Cardiac fibroblast (primary cell): ENCODE results near the gene OXSR1.

ENCODE experiments used
- DNase-seq, 2 donors: peaks; one replicate each; pipeline versions ENCODE4 v3.0.0 to v3.0.0-alpha.2; 2010; ENCODE audit warnings: low read depth in 2 of 2
- H3K4me3 ChIP-seq, 2 donors: replicated peaks in 1 of 2; 1 replicate in 1 of 2; 2 replicates in 1 of 2; pipeline ENCODE4 v1.5.1; 2011; ENCODE audit warnings: low read depth in 2 of 2, low read length in 2 of 2, mild to moderate bottlenecking in 2 of 2, moderate library complexity in 1 of 2
- TF ChIP-seq, protein P1 (sequence below): IDR thresholded peaks from one replicate; pipeline ENCODE4 v1.5.1; 2011; ENCODE audit warnings: low read depth, mild to moderate bottlenecking, low read length, inconsistent platforms

The OXSR1 gene

DNA sequence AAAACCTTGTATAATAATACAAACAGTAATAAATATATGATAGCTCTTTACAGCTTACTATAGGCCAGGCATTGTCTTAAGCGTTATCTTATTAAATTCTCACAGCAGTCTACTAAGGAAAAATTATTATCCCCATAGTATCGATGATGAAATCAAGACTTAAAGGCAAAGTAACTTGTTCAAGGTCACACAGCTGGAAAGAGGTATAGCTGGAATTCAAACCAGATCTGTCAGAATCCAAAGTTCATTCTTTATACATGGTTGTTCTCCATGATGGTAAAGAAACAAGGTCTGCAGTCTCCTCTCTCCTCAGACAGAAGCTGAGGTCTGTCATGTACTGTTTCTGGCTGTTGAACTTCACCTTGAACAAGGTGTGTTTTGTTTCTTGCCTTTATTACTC is 84.9 kb downstream of the OXSR1 start:
- H3K4me3 ChIP-seq = no peak overlapping the region
- TF ChIP-seq, protein P1, sequence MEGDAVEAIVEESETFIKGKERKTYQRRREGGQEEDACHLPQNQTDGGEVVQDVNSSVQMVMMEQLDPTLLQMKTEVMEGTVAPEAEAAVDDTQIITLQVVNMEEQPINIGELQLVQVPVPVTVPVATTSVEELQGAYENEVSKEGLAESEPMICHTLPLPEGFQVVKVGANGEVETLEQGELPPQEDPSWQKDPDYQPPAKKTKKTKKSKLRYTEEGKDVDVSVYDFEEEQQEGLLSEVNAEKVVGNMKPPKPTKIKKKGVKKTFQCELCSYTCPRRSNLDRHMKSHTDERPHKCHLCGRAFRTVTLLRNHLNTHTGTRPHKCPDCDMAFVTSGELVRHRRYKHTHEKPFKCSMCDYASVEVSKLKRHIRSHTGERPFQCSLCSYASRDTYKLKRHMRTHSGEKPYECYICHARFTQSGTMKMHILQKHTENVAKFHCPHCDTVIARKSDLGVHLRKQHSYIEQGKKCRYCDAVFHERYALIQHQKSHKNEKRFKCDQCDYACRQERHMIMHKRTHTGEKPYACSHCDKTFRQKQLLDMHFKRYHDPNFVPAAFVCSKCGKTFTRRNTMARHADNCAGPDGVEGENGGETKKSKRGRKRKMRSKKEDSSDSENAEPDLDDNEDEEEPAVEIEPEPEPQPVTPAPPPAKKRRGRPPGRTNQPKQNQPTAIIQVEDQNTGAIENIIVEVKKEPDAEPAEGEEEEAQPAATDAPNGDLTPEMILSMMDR = no peak
- DNase-seq = no peak

DNA sequence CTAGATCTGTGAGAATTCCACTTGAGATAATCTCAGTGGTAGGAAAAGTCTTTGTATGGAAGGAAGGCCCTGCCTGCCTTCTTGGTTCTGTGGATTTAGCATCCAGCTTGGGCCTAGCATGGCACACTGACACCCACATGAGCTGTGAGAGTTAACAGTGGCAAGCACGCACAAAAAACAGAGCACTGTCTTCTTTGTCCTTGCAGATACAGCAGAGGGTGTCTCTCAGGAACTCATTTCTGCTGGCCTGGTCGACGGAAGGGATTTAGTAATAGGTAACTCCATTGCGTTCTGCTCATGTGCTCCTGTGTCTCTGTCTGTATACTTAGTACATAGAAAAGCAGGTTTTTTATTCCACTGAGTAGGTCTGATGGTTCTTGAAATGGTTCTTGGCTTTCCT is 85.9 kb downstream of the OXSR1 start:
- TF ChIP-seq, protein P1 = no peak
- DNase-seq = no peak
- no peak overlapping the region for H3K4me3 ChIP-seq

DNA sequence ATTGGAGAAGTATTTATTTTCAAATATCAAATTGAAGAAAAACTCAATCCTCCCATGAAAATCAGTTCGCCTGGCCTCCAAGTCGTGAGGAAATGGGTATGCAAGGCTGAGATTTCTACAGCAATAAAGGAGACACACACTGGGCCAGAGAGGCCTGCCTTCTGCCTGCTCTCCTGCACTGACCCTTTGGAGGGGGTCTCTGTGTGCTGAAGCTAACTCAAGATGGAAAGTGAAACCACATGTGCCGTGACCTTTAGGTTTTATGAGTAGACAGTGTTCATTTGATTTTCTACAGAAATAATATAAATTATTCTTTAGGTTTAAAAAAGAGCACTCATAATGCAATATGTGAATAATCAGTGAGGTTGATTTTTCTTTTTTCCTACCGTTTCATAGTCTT is 88.4 kb downstream of the OXSR1 start:
- no peak for DNase-seq
- no peak overlapping the region for H3K4me3 ChIP-seq
- TF ChIP-seq, protein P1 = no peak

DNA sequence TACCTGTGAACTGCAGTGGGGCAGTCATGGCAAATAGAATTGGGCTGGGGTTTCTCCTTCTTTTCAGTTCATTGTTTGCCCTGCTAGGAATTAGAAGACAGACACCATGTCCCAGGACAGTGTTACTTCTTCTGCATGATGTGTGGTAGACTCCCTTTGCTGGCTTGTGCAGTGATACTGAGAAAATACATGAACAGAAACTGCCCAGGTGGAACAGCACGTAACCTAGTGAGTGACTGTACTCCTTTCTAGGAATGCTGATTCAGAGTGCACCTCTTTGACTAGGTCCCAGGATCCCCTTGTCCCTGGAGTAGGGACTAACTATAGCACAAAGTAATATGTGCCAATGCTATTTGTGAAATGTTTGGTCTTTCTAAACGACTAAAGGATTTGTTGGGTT is 89.5 kb downstream of the OXSR1 start:
- TF ChIP-seq, protein P1 = no peak
- H3K4me3 ChIP-seq = no peak overlapping the region
- DNase-seq = no peak

DNA sequence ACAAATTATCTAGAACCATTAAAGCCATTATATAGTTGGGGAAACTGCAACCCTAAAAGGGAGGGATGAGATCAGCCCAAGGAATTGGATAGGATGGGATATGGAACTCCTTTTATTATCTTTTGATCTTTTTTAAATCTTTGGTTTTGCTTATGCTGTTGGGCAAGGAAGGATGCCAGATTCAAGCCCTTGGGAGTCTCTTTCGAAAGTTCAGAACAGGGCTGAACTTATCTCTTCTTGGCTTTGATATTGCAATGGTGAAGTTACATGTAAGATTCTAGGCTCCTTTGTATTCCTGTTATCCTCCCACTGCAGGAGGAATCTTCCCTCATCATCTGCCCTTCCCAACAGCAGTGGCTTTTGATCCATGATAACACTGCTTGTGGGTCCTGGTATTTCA is 90.3 kb downstream of the OXSR1 start:
- no peak overlapping the region for H3K4me3 ChIP-seq
- no peak for DNase-seq
- TF ChIP-seq, protein P1 = no peak

DNA sequence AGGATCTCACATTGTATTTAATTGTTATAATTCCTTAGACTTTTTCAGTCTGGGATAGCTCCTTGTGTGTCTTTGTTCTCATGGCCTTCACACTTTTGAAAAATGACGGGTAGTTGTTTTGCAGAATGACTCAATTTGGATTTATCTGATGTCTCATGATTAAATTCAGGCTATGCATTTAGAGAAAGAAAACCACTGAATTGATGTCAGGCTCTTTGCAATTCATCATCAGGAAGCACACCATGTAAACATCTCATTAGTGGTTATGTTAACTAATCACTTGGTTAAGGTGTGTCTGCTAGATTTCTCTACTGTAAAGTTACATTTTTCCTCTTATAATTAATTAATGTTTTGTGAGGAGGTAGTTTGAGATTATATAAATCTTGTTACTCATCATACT is 92.2 kb downstream of the OXSR1 start:
- H3K4me3 ChIP-seq = no peak overlapping the region
- peak; percentile 2 to 16 for DNase-seq
- TF ChIP-seq, protein P1 = no peak

DNA sequence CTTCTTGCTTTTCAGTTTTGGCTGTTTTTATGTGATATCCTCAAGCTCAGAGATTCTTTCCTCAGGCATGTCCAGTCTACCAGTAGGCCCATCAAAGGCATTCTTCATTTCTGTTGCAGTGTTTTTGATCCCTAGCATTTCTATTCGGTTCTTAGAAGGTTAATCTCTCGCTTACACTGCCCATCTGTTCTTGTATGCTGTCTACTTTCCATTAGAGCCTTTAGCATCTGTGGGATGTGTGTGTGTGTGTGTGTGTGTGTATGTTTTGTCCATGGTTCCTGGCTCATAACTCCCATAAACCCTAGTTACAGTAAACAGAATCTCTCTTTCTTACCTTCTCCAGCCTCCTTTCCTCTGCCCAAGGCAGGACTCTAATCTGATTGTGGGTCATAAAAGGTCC is 95.1 kb downstream of the OXSR1 start:
- DNase-seq = no peak
- TF ChIP-seq, protein P1 = no peak
- H3K4me3 ChIP-seq = no peak overlapping the region
